Measurements from ENCODE around the gene MPV17L2. TPM values are rescaled to one million over a fixed set of nuclear protein-coding genes. Genes with fewer than 3 reads are reported as not detected.
A peak's percentile ranks its signal among the peaks of the same experiment; 100 is the strongest.

The MPV17L2 gene
- total RNA-seq, 4 donors from 2014 or later = 18.1 to 38.9 (median 33.0) TPM

DNA sequence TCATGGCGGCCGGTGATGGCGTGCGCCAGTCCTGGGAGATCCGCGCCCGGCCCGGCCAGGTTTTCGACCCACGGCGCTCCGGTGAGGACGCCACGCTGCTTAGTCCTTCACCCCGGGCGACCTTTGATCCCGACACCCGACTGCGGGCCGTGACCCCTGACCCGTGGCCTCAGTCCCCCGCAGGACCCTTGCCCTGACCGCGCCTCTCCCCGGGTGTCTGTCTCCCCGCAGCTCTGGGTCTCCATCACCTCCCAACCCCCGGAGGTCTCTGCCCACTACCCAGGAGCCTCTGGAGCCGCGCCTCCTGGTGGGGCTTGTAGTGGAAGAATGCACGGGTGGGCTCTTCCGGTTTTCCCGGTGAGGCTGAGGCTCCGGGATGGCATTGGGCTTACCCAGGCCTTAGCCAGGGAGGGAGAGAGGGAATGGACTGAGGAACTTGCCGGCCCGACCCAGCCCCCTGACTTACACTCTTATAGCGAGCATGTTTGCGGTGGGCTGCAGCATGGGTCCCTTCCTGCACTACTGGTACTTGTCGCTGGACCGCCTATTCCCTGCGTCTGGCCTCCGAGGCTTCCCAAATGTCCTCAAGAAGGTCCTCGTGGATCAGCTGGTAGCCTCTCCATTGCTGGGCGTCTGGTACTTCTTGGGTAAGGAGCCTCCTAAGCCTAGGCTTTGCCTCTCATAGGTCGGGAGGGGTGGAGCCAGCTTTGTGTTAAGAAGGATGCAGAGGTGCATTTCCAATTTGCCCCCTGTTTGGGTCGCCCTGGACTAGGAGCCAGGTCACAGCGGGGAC is 566 bp downstream of the MPV17L2 start:
- TF ChIP-seq, protein P1, sequence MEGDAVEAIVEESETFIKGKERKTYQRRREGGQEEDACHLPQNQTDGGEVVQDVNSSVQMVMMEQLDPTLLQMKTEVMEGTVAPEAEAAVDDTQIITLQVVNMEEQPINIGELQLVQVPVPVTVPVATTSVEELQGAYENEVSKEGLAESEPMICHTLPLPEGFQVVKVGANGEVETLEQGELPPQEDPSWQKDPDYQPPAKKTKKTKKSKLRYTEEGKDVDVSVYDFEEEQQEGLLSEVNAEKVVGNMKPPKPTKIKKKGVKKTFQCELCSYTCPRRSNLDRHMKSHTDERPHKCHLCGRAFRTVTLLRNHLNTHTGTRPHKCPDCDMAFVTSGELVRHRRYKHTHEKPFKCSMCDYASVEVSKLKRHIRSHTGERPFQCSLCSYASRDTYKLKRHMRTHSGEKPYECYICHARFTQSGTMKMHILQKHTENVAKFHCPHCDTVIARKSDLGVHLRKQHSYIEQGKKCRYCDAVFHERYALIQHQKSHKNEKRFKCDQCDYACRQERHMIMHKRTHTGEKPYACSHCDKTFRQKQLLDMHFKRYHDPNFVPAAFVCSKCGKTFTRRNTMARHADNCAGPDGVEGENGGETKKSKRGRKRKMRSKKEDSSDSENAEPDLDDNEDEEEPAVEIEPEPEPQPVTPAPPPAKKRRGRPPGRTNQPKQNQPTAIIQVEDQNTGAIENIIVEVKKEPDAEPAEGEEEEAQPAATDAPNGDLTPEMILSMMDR (IDR thresholded peaks at IDR 0.05 in 4 of 5, conservative IDR thresholded peaks at IDR 0.05 in 1 of 5) = peak in 1 of 5 experiments; percentile 7
- TF ChIP-seq POLR2A (IDR thresholded peaks at IDR 0.05) = peak in 1 of 2 donors; percentile 26
- Histone ChIP-seq H3K4me1 (peaks cover 11 to 14% of the 10 kb centered on the region in 2 donors), H3K9me3 (no peaks in the 10 kb centered on the region), H3K36me3 (peaks cover 0 to 12% of the 10 kb centered on the region in 2 donors), H3K4me3 (peak overlapping the region; percentile 72 to 89 (median 82)), H3K27me3 (no peaks in the 10 kb centered on the region), H3K27ac (peak overlapping the region; percentile 87 to 93 (median 90))
- ATAC-seq (peak; percentile 6 to 11), DNase-seq (peak in 1 of 2 donors; percentile 33)
- in situ Hi-C loops (cut with MboI; ENCODE audit: low sequenced_read_pairs in 4 of 4) (loop anchor here in 1 of 4 donors (10.0 kb wide), 1 partner anchor 131 kb away; the partner anchor contains the start of gene LSM4), intact Hi-C loops (cut with DNase I; ENCODE audit: low total_unique reads) (loop anchor here (1.0 to 2.0 kb wide), 2 partner anchors 11 to 33 kb away; partner anchors contain the start of gene RAB3A)

DNA sequence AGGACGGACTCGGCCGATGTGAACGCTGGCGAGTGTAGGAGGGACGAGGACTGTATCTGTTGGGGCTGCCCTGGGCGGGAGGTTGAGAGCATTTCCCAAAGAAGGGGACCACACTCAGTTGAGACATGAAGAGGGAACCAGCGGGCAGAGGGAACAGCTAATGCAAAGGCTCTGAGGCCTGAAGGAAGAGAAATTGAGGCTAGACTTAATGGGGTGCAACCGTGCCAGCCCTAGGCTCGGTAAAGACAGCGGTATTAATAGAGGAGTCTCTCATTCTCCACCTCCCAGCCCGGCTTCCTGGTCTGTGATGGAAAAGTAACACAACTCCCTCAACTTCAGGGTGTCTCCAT is 1.1 kb downstream of the MPV17L2 start:
- DNase-seq = no peak
- peak overlapping the region; percentile 41 to 93 (median 88) for H3K27ac ChIP-seq

DNA sequence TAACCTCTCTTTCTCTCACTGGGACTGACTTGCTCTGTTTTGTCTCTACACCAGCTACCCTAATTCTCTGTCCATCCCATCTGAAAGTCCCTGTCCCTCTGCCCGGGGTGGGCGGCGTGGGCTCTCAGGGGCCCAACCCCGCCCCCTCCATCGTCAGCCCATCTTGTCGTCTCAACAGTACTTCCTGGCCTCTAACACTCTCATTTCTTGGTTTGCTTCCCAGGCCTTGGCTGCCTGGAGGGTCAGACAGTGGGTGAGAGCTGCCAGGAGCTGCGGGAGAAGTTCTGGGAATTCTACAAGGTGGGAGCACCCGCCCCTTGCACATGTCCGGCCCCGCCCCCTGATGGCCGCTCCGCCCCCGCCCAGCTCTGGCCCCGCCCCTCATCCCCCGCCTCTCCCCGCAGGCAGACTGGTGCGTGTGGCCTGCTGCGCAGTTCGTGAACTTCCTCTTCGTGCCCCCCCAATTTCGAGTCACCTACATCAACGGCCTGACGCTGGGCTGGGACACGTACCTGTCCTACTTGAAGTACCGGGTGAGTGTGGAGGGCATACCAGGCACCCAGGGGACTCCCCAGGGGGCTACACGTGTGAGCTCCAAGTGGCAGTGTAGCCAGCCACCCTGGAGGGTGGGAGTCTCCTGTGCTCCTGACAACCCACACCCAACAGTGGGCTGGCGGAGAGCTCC is 1.7 kb downstream of the MPV17L2 start:
- Histone ChIP-seq H3K27ac (peak overlapping the region; percentile 41 to 93 (median 88)), H3K27me3 (no peaks in the 10 kb centered on the region), H3K9me3 (no peaks in the 10 kb centered on the region), H3K4me3 (peak overlapping the region in 3 of 4 donors; percentile 4 to 72 (median 11)), H3K4me1 (peaks cover 11 to 14% of the 10 kb centered on the region in 2 donors), H3K36me3 (peaks cover 0 to 12% of the 10 kb centered on the region in 2 donors)
- intact Hi-C loops (cut with DNase I; ENCODE audit: low total_unique reads) (no loop called here), in situ Hi-C loops (cut with MboI; ENCODE audit: low sequenced_read_pairs in 4 of 4) (loop anchor here in 1 of 4 donors (10.0 kb wide), 1 partner anchor 130 kb away; the partner anchor contains the start of gene LSM4)
- ATAC-seq (no peak), DNase-seq (no peak)
- TF ChIP-seq POLR2A (IDR thresholded peaks at IDR 0.05) = no peak
- TF ChIP-seq, protein P1 (IDR thresholded peaks at IDR 0.05 in 4 of 5, conservative IDR thresholded peaks at IDR 0.05 in 1 of 5) = no peak

More for the DNA sequence above, 1.1 kb downstream of the MPV17L2 start:
- no peak for ATAC-seq
- Histone ChIP-seq H3K4me1 (peaks cover 11 to 14% of the 10 kb centered on the region in 2 donors), H3K9me3 (no peaks in the 10 kb centered on the region), H3K4me3 (peak overlapping the region; percentile 72 to 89 (median 82)), H3K27me3 (no peaks in the 10 kb centered on the region), H3K36me3 (peaks cover 0 to 12% of the 10 kb centered on the region in 2 donors)
- in situ Hi-C loops (cut with MboI; ENCODE audit: low sequenced_read_pairs in 4 of 4) (loop anchor here in 1 of 4 donors (10.0 kb wide), 1 partner anchor 131 kb away; the partner anchor contains the start of gene LSM4), intact Hi-C loops (cut with DNase I; ENCODE audit: low total_unique reads) (no loop called here)
- no peak for TF ChIP-seq POLR2A (IDR thresholded peaks at IDR 0.05)
- TF ChIP-seq, protein P1 (IDR thresholded peaks at IDR 0.05 in 4 of 5, conservative IDR thresholded peaks at IDR 0.05 in 1 of 5) = no peak

DNA sequence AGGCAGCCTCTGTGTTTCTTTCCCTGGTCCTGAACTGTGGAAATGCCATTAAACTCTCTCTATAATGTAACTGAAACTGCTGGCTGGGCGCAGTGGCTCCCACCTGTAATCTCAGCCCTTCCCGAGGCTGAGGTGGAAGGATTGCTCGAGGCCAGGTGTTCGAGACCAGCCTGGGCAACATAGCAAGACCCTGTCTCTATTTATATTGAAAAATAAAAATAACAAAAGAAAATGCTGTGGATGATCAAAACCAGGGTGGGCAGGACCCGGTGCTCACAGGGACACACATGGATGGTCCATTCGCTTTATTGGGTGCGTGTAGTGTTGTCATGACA is 3.5 kb downstream of the MPV17L2 start:
- Histone ChIP-seq H3K9me3 (no peaks in the 10 kb centered on the region), H3K27ac (peak overlapping the region in 1 of 4 donors; percentile 5), H3K36me3 (peaks cover 0 to 12% of the 10 kb centered on the region in 2 donors), H3K27me3 (no peaks in the 10 kb centered on the region), H3K4me1 (peaks cover 11 to 14% of the 10 kb centered on the region in 2 donors), H3K4me3 (no peak overlapping the region)
- in situ Hi-C loops (cut with MboI; ENCODE audit: low sequenced_read_pairs in 4 of 4) (loop anchor here in 1 of 4 donors (10.0 kb wide), 1 partner anchor 128 kb away; the partner anchor contains the start of gene LSM4), intact Hi-C loops (cut with DNase I; ENCODE audit: low total_unique reads) (no loop called here)
- DNase-seq (no peak), ATAC-seq (no peak)
- no peak for TF ChIP-seq POLR2A (IDR thresholded peaks at IDR 0.05)
- TF ChIP-seq, protein P1 (IDR thresholded peaks at IDR 0.05 in 4 of 5, conservative IDR thresholded peaks at IDR 0.05 in 1 of 5) = no peak
